ENCODE data around the gene RASAL2.
A peak's percentile ranks its signal among the peaks of the same experiment; 100 is the strongest.
"Not testable (repeated sequence)": the region's sequence is repeated elsewhere in the genome, so short reads cannot be mapped to it uniquely, and the experiment has no call there.

Gene RASAL2

DNA sequence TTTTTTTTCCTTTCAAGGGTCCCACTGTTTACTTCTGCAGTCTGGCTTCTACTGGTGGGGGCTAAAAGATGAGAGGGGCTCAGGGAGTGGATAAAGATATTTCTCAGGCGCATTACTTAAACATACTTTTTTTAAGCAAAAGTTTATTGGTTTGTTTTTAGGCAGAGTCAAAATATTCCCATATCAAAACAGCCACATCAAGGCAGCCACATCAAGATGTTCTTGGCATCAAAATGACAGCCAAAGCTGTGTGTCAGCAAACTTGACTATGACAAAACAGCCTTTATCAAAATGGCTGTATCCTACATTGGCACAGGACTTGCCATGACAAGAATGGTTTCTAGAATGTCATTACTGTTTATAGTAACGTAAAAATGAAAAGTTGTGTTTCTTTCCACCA is 22.1 kb upstream of the RASAL2 start:
- no peak for DNase-seq (ENCODE audit: low read depth)

DNA sequence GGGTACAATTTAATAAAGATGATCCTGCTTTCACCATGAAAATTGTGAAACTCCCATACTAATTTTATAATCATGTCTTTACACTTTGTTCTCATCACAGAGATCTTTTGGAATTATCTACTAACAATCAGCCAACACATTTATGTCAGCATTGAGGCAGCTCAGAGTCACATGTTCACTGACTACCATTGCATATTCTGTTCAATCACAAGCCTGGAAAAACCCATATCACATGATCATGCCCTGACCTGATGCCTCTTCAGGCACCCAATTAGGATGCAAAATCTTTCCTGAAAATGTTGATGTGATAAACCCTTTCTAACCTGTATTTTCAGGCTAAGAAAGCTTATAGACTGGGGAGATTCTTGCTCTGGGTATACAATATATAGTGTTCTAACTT is 21.6 kb upstream of the RASAL2 start:
- DNase-seq (ENCODE audit: low read depth) = no peak

DNA sequence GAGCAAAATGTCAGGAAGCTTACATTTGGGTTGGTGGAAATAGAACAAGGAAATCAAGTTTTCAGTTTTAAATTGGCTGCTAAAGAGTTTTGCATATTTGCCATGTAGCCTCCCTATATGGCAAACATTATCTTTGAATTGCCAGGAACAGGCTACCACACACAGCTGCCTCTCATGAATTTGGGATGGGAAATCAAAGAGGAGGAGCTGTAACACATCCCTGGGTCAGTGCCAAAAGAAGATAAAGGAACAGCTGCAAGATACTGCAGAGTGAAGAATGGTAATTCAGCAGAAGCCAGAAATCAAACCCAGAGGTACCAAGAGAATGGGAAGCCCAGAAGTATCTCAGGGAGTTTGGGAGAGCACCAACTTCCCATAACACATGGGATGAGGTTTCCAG is 18.6 kb upstream of the RASAL2 start:
- no peak for DNase-seq (ENCODE audit: low read depth)

DNA sequence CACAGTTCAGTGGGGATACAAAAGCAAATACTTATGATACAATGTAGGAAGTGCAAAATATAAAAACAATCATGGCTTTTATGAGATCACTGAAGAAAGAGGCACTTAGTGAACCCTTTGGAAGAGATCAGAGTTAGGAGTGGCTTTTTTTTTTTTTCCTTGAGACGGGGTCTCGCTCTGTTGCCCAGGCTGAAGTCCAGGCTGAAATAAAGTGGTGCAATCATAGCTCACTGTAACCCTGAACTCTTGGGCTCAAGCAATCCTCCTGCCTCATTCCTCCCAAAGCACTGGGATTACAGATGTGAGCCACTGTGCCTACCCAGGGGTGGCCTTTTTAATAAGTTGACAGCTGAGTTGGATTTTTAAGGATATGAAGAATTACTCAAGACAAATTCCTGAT is 17.3 kb upstream of the RASAL2 start:
- no peak for DNase-seq (ENCODE audit: low read depth)

DNA sequence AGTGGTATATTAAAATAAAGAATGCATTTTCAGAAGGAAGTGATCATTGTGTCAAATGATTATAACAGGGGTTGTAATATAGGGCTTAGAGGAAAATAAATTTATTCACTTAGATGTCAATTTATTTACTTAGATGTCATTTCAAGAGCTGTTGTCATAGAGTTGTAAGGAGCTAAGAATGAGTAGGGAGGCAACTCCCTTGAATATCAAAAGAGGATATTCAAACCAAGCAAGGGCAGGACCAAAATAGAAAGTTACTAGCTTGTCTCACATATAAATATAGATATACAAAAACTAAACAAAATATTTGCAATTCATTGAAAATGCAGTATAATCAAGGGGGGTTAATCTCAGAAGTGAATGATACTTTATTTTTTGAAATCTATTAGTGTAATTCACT is 16.0 kb upstream of the RASAL2 start:
- no peak for DNase-seq (ENCODE audit: low read depth)

DNA sequence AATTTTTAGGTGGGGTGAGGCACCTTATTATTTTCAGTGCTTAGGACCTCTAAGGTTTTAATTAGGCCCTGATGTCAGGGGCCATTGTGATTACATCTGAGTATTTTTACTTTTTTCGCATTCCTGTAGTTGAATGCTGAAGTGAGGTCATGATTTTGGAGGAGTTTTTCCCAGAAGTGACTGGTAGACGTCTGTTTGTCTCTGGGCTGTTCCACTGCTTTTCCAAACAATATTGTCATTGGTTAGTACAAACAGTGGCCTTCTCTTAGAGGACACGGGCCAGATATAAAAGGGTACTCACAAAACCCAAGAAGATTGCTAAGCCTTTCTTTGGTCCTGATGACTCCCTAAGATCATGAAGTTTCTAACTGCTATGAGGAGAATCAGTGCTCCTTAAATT is 7.6 kb upstream of the RASAL2 start:
- DNase-seq (ENCODE audit: low read depth) = no peak

DNA sequence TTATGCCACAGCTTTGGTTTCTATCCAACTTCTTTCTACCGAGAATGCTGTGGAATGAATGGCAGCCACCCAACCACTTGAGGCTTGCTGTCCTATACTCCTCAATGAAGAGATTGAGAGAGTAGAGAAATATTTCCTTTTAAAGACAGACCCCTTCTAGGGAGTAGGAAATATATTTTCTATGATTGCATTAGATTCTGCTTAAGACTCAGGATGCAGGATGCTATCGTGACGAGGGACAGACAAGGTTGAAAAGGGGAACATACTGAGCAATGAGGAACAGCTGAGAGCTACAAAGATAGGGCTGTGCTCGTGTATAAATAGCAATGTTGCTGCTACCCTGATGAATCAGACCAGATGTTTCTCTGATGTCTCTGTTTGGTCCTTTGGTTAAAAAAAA is 7.1 kb upstream of the RASAL2 start:
- no peak for DNase-seq (ENCODE audit: low read depth)

DNA sequence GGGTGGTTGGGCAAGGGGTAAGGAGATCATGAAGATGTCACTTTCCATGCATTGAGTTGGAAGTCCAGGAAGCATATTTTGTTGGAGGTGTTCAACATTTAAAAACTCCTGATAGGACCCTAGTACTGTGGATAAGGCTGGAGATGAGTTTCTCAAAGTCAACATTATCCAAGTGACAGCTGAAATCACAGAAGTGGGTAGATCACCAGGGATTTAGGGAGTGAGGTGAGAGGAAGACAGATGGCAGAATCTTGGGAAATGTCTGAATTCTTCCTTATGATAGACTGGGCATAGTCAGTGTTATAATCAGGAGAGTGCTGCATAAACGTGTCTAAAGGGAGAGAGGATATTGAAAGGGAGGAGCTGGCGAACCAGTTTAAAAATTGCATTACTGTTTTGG is 5.3 kb upstream of the RASAL2 start:
- no peak for DNase-seq (ENCODE audit: low read depth)

DNA sequence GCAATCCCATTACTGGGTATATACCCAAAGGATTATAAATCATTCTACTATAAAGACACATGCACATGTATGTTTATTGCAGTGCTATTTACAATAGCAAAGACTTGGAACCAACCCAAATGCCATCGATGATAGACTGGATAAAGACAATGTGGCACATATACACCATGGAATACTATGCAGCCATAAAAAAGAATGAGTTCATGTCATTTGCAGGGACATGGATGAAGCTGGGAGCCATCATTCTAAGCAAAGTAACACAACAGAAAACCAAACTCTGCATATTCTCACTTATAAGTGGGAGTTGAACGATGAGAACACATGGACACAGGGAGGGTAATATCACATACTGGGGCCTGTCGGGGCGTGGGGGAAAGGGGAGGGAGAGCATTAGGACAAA is 2.5 kb upstream of the RASAL2 start:
- not testable (repeated sequence) for DNase-seq (ENCODE audit: low read depth)

DNA sequence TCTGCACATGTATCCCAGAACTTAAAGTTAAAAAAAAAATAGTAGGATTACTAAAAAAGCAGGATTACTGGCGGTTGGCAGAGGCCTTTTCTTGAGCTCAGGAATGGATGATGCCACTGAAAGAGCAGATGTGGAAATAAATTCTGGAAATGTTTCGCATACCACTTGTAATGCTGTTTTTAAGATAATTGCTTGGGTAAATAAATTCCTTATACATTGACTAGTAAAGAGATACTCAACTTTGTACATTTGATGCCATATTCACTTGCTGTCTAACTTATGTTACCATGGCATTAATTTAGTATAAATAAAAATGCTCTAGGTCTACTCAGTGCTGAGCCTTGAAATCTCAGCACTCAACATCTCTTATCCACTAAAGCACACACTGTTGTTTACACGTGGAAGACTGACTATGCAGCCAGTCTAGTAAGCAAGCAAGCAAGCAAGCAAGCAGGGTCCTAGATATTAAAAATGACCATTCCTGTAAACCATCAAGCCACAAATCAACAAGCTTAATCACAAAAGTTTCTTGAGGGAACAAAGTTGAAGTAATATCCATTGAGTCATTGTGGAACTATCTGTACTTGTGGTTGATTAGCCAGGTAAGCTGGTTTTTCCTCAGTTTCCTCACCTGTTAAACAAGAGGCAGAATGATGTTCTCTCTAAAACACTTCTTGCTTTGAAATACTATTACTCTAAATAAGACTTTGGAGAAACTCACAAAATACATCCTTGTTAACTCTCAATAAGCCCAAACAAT is 1.7 kb upstream of the RASAL2 start:
- DNase-seq (ENCODE audit: low read depth) = no peak

DNA sequence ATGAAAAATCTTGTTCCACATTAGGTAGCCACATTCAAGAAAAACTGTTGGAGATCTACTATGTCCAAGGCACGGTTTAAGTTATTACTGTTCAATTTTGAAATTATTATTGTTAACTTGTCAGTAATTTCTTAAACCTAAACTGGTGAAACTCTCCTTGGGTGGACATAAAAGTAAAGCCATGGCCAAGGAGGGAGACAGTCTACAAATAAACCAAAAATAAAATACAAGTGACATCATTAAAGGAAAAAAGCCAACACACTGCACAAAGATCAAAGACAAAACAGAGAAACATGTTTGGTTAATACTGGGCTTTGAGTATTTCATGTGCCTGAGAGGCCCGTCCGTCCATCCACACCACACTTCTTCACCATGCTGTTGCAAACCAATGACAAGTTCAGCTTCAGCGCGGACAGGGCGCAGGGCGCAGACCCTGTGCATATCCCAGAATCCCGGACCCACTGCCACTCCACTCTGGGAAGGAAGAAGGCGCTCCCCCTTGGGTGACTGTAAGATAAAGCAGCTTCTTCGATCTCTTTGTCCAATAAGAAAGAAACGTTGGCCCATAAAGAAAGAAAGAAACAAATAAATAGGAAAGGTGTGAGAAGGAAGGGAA is 918 bp upstream of the RASAL2 start:
- no peak for DNase-seq (ENCODE audit: low read depth)

DNA sequence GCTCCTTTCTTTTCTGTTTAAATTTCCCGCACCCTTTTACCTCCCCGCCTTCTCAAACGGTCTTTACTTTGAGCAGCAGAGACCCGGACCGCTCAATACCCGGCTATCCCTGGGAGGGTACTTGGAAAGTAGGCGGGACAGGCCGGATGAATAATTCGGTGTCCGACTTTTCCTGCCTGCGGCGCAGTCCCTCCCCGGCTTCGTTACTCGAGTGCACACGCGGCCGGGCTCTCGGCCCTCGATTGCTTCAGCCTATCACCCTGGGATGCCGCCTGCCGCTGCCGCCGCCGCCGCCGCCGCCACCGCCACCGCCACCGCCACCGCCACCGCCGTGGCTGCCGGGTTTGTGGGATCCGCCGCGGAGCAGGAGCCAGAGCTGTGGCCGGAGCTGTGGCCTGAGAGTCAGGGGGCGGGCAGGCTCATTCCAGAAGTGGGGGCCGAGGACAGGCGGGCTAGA is 382 bp upstream of the RASAL2 start:
- peak; percentile 81 for DNase-seq (ENCODE audit: low read depth)

DNA sequence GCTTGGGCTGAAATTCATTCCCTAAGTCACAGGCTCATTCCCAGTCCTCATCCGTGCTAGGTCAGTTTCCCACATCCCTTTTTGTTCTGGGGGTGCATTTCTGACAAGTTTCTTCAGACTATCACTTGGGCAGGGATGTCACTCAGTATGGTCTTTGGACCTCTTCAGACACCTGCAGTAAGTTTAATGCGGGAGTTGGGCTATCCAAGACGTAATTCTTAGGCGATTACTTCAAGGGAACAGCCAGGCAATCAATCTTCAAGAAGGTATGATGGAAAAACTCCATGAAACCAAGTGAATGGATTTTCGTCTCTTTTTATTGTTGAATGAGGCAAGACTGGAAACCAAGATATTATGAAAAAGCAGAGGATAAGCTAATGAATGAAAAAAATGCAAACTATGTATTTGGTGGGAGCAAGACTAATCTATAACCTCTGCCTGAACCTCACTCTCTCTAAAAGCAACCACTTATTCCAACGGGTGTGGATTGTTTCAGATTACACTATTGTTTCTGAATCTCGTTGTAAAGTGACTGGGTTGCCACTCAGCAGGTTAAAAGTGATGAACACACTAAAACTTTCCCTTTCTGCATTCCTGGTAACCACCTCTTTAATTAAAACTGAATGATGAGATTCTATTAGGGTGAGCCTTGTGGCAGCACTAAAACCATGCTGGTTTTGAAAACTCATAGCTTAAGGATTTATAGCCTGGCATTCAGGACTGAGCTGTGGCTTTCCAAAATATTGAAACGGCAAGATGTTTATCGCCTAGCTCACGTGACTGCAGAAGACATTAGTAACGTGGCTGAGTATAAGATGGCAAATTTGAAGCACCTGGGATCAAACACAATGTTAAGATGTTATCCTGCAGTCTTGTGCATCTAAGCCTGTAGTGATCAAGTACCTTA is 1.1 kb downstream of the RASAL2 start:
- peak; percentile 68 for DNase-seq (ENCODE audit: low read depth)

DNA sequence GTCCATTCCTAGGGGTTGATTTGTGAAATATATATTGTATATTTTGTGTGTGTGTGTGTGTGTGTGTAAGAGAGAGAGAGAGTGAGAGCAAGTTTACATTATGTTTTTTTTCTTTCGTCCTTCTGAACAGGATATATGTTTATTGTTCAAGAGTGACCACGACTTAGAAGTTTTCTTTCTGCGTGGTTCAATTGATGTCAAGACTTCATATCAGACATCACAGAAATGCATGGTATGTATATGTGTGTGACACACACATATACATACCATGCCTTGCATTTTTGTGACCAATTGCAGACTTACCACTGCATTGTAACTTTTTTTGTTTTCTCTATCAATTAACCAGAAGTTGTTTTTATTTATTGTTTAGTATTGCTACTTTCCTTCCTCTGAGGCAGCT is 2.5 kb downstream of the RASAL2 start:
- DNase-seq (ENCODE audit: low read depth) = no peak

DNA sequence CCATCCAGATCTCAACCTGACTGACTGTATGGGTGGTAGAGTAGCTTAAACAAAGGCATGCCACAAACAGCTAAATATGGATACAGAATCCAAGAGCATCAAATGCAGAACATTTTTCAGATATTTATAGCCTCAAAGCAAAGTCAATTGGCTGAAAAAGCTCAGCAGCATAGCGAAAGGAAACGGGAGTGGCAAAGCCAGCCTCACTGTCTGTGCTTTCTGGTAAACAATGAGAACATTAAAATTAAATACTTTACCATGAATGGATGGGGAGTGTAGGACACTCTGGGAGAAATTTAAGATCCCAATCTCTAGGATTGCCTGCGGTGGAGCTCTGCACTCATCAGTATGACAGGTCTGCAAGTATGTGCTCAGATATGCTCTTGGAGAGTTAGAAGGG is 4.4 kb downstream of the RASAL2 start:
- DNase-seq (ENCODE audit: low read depth) = no peak

DNA sequence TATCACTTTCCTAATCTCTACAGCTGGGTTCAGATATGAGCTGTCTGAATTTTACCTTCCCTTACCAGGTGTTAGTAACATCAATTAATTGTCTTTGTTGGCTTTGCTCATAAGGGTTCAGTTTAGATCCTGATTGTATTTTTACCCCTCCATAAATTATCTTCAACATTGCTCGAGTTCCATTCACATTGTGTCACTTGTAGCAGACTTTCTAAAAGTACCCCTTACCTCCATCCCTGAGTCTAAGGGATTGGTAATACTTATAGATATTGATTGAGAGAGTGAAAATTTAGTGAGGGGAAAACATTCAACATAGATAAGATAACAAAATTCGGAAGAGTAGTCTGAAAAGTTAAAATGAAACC is 7.3 kb downstream of the RASAL2 start:
- DNase-seq (ENCODE audit: low read depth) = no peak

DNA sequence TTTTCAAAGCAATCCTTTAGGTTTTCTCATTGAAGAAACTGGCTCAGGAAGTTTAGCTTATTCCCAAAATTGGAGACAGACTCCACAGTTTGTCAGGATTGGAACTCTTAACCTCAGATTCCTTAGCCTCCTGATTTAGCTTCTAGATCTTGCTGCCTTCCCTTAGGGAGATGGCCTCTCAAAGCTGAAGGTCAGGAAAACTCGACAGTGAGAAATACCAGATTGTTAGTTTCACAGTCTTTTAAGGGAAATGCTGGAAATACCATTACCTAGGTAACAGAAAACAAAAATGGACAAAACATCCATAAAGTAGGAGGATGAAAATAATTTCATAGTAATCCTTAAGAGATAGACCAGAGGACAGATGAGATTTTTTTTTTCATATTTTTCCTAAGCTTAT is 7.8 kb downstream of the RASAL2 start:
- no peak for DNase-seq (ENCODE audit: low read depth)

DNA sequence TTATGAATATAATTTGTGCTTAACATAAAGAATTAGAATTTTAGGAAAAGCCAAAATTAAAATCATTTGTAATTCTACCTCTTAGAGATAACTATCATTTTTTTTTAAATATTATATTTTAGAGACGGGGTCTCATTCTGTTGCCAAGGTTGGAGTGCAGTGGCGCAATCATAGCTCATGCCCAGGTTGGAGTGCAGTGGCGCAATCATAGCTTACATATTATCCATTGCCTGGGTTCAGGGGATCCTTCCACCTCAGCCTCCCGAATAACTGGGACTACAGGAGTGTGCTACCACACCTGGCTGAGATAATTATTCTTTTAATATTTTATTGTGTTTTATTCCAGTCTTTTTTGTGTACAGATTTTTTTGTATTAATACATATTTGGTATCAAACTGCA is 8.3 kb downstream of the RASAL2 start:
- no peak for DNase-seq (ENCODE audit: low read depth)

DNA sequence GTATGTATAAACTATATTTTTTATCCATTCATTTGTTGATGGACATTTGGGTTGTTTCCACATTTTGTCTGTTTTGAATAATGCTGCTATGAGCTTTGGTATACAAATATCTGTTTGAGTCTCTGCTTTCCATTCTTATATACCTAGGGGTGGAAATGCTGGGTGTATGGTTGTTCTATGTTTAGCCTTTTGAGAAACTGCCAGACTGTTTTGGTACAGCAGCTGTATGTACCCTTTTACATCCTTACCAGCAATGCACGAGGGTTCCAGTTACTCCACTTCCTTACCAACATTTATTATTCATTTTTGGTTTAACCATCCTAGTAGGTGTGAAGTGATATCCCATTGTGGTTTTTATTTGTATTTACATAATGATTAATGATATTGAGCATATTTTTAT is 13.9 kb downstream of the RASAL2 start:
- no peak for DNase-seq (ENCODE audit: low read depth)

DNA sequence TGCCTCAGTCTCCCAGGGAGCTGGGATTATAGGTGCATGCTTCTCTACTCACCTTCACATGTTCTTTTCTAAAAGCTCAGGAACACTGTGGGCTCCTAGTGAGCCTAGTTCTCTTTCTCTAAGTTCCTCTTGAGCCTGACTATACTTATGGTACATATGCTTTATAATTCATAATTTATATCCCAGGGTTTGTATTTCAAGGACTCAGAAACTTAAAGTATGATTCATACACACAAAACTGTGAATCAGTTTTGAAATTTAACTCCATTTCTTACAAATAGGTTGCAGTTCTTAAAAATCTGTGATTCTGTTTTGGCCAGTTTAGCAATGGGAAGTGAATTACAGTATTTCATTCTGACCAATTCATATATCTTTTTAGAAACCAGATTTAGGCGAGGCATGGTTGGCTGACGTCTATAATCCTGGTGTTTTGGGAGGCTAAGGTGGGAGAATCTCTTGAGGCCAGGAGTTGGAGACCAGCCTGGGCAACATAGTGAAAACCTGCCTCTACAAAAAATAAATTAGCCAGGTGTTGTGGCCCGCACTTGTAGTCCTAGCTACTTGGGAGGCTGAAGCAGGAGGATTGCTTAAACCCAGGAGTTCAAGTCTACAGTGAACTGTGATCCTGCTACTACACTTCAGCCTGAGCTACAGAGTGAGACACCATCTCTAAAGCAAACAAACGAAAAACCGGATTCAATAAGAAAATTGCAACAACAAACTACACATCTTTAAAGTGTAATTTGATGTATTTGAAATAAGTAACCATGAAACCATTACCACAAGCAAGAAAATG is 15.6 kb downstream of the RASAL2 start:
- DNase-seq (ENCODE audit: low read depth) = no peak

DNA sequence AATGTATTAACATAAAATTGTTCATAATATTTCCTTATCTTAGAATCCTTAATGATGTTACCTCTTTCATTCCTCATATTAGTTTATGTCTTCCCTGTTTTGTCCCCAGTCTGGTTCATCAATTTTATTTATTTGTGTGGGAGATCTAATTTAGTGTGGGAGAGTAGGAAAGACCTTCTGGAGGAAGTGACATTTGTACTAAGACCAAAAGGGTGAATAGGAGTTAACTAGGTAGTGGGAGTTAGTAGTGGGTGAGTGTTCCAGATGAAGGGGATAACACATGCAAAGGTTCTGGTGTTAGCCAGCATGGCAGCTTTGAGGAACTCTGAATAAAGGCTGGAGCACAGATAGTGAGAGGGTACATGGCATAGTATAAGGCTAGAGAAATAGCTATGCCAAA is 21.4 kb downstream of the RASAL2 start:
- DNase-seq (ENCODE audit: low read depth) = no peak

DNA sequence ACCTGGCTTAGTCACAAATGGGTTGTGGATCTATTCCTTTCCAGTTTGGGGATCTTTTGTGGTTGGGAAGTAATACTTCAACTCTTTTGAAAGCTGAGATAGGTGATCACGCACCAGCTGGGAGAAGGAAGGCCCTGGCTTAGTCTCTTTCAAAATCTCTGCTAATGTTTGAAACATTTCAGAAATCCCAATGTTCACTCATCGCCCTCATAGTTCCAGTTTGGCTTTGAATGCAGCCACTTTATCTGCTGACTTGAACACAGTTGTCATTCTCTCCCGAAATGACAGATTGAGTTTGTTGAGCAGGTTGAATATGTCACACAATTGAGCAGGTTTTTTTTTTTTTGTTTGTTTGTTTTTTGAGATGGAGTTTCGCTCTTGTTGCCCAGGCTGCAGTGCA is 24.6 kb downstream of the RASAL2 start:
- DNase-seq (ENCODE audit: low read depth) = no peak
